K562 (cell line): ENCODE results near the gene SULT1A3.
"Not testable (repeated sequence)": the region's sequence is repeated elsewhere in the genome, so short reads cannot be mapped to it uniquely, and the experiment has no call there.

Source experiments
- ATF6 ChIP-seq: sonication (generic); formaldehyde crosslinking; IDR thresholded peaks from 2 replicates; pipeline ENCODE4 v1.4.0; 2020; ENCODE audit warnings: mild to moderate bottlenecking, missing genetic modification reagents
- CTCF ChIP-seq, 3 experiments: IDR thresholded peaks in 2 of 3; conservative IDR thresholded peaks in 1 of 3; 2 replicates each; pipeline ENCODE4 v1.5.1; 2011 to 2012; ENCODE audit warnings: low read length in 3 of 3, mild to moderate bottlenecking in 3 of 3, control low read depth in 2 of 3, improper control_type of control experiment in 1 of 3, inconsistent platforms in 1 of 3, low read depth in 1 of 3, mixed read lengths in 1 of 3, moderate library complexity in 1 of 3; ENCODE audit not compliant: insufficient read depth in 2 of 3
- EP300 ChIP-seq: IDR thresholded peaks from 2 replicates; pipeline ENCODE4 v1.6.1; 2012; ENCODE audit warnings: low read length, improper control_type of control experiment
- HDAC1 ChIP-seq, 2 experiments: fragments of 450-650 bp; IDR thresholded peaks; 2 replicates each; pipeline ENCODE4 v1.6.1; 2016 to 2017; ENCODE audit warnings: inconsistent platforms in 1 of 2, mild to moderate bottlenecking in 1 of 2, moderate library complexity in 1 of 2
- MAFG ChIP-seq: fragments of 450-650 bp; conservative IDR thresholded peaks from 2 replicates; pipeline ENCODE4 v1.6.1; 2016; ENCODE audit warnings: missing genetic modification characterization, missing compliant biosample characterization
- POLR2A ChIP-seq: fragments of 450-650 bp; conservative IDR thresholded peaks from 2 replicates; pipeline ENCODE4 v1.6.1; 2016
- POLR2AphosphoS2 ChIP-seq: IDR thresholded peaks from 2 replicates; pipeline ENCODE4 v1.6.1; 2012; ENCODE audit warnings: low read length, improper control_type of control experiment
- RFX1 ChIP-seq: fragments of 450-650 bp; IDR thresholded peaks from 2 replicates; pipeline ENCODE4 v1.6.1; 2016; ENCODE audit warnings: mild to moderate bottlenecking, moderate library complexity
- SIN3A ChIP-seq, 2 experiments: fragments of 150-350 bp in 1 of 2; IDR thresholded peaks; 2 replicates each; pipeline ENCODE4 v1.6.1; 2011 to 2016; ENCODE audit warnings: borderline replicate concordance in 2 of 2, low read depth in 2 of 2, low read length in 2 of 2, mild to moderate bottlenecking in 2 of 2, moderate library complexity in 2 of 2; ENCODE audit not compliant: control insufficient read depth in 1 of 2
- ZBTB33 ChIP-seq: sonication (generic); formaldehyde crosslinking; IDR thresholded peaks from 2 replicates; pipeline ENCODE4 v1.8.1; 2023; ENCODE audit warnings: mild to moderate bottlenecking, missing genetic modification reagents
- ZNF121 ChIP-seq: sonication (generic); formaldehyde crosslinking; conservative IDR thresholded peaks from 2 replicates; pipeline ENCODE4 v1.8.0; 2022; ENCODE audit warnings: missing genetic modification reagents
- ZNF140 ChIP-seq: fragments of 250-450 bp; sonication (Bioruptor Pico); IDR thresholded peaks from 2 replicates; pipeline ENCODE4 v1.8.0; 2021; ENCODE audit warnings: moderate library complexity, mild to moderate bottlenecking, inconsistent platforms
- ZNF780A ChIP-seq: fragments of 250-450 bp; sonication (Bioruptor Pico); IDR thresholded peaks from 2 replicates; pipeline ENCODE4 v1.5.0; 2021; ENCODE audit warnings: mild to moderate bottlenecking

- not testable (repeated sequence) for TF ChIP-seq ZBTB33 (CRISPR knock-in tag); POLR2A; SIN3A (IDR thresholded peaks at IDR 0.05; ENCODE audit: borderline replicate concordance in 2 of 2, control insufficient read depth in 1 of 2, low read depth in 2 of 2, low read length in 2 of 2); HDAC1 (IDR thresholded peaks at IDR 0.05); ATF6 (CRISPR knock-in tag); RFX1; POLR2AphosphoS2; MAFG; CTCF (IDR thresholded peaks at IDR 0.05 in 2 of 3, conservative IDR thresholded peaks at IDR 0.05 in 1 of 3; ENCODE audit: insufficient read depth in 2 of 3, low read depth in 1 of 3, low read length in 3 of 3); EP300; ZNF140 (CRISPR knock-in tag); ZNF780A (CRISPR knock-in tag); ZNF121 (CRISPR knock-in tag)
Measured at GRCh38 chr16:30211414-30211813, 12.4 kb downstream of the SULT1A3 start.
